GM19238 (cell line): Measurements from ENCODE around the gene VENTX.

Experiments
- DNase-seq: peaks from one replicate; pipeline ENCODE4 v3.0.0; 2011; ENCODE audit warnings: low spot score; ENCODE audit not compliant: insufficient read length

Gene VENTX

GRCh38 chr10:133237588-133238465, at the start of gene VENTX:
Gene VENTX, plus strand, starts transcription at chr10:133237855. Its CDS starts 60 bp downstream, at chr10:133237915.
- DNase-seq = no peak

GRCh38 chr10:133187906-133188681, 49.6 kb upstream of the VENTX start:
- DNase-seq = no peak

- no peak for DNase-seq
Measured at GRCh38 chr10:133189256-133189655, 48.4 kb upstream of the VENTX start.

- no peak for DNase-seq
Measured at GRCh38 chr10:133189726-133190125, 47.9 kb upstream of the VENTX start.

- no peak for DNase-seq
Measured at GRCh38 chr10:133190225-133190624, 47.4 kb upstream of the VENTX start.

- DNase-seq = no peak
Measured at GRCh38 chr10:133191651-133192050, 46.0 kb upstream of the VENTX start.

GRCh38 chr10:133194151-133194550, 43.5 kb upstream of the VENTX start:
- DNase-seq = no peak

GRCh38 chr10:133195096-133195495, 42.6 kb upstream of the VENTX start:
- DNase-seq = no peak

GRCh38 chr10:133195611-133196010, 42.0 kb upstream of the VENTX start:
- DNase-seq = no peak

GRCh38 chr10:133196221-133196915, 41.3 kb upstream of the VENTX start:
- DNase-seq = no peak

GRCh38 chr10:133196936-133197758, 40.5 kb upstream of the VENTX start:
- no peak for DNase-seq

GRCh38 chr10:133197786-133198185, 39.9 kb upstream of the VENTX start:
- DNase-seq = no peak

- no peak for DNase-seq
Measured at GRCh38 chr10:133198206-133198605, 39.4 kb upstream of the VENTX start.

GRCh38 chr10:133198621-133199487, 38.8 kb upstream of the VENTX start:
- DNase-seq = no peak

- no peak for DNase-seq
Measured at GRCh38 chr10:133199488-133199885, 38.2 kb upstream of the VENTX start.

GRCh38 chr10:133199992-133200611, 37.6 kb upstream of the VENTX start:
- DNase-seq = no peak

GRCh38 chr10:133200621-133201031, 37.0 kb upstream of the VENTX start:
- no peak for DNase-seq

- no peak for DNase-seq
Measured at GRCh38 chr10:133201151-133201947, 36.3 kb upstream of the VENTX start.
